SU-DHL-6 (cell line): Measurements from ENCODE around the gene MROH7.

ENCODE experiments used
- H2AFZ ChIP-seq: fragments of 200-600 bp; sonication (generic); 2 replicates; pipeline ENCODE4 v1.6.1; 2014; ENCODE audit warnings: low read depth, mild to moderate bottlenecking, moderate library complexity, mixed read lengths, antibody characterized with exemption, low read length; ENCODE audit not compliant: severe bottlenecking
- H3F3A ChIP-seq: fragments of 200-600 bp; shearing (Covaris generic); 2 replicates; pipeline ENCODE4 v1.6.0; 2016; ENCODE audit warnings: antibody characterized with exemption, mild to moderate bottlenecking; ENCODE audit not compliant: insufficient read depth
- H3K27ac ChIP-seq: fragments of 200-600 bp; sonication (generic); 2 replicates; pipeline ENCODE4 v1.5.1; 2016; ENCODE audit warnings: low read depth, mild to moderate bottlenecking, low read length, moderate library complexity, mixed read lengths
- H3K27me3 ChIP-seq: fragments of 200-600 bp; sonication (generic), shearing (Covaris generic); 2 replicates; pipeline ENCODE4 v1.6.0; 2014; ENCODE audit warnings: mild to moderate bottlenecking, low read length
- H3K36me3 ChIP-seq: fragments of 200-600 bp; sonication (generic); 2 replicates; pipeline ENCODE4 v1.6.1; 2014; ENCODE audit warnings: mild to moderate bottlenecking, low read length, mixed read lengths
- H3K4me2 ChIP-seq: fragments of 300-600, 200-600 bp; shearing (Covaris generic), sonication (generic); 2 replicates; pipeline ENCODE4 v1.6.0; 2014; ENCODE audit warnings: low read length, low read depth, mild to moderate bottlenecking; ENCODE audit not compliant: poor library complexity, severe bottlenecking
- H3K4me3 ChIP-seq: fragments of 200-600 bp; sonication (generic); 2 replicates; pipeline ENCODE4 v1.5.1; 2014; ENCODE audit warnings: antibody characterized with exemption, low read length, mild to moderate bottlenecking, mixed read lengths; ENCODE audit not compliant: insufficient read depth, poor library complexity, severe bottlenecking
- H3K79me2 ChIP-seq: fragments of 200-600 bp; sonication (generic); 2 replicates; pipeline ENCODE4 v1.6.1; 2014; ENCODE audit warnings: mild to moderate bottlenecking, low read length, moderate library complexity; ENCODE audit not compliant: insufficient read depth
- H3K9ac ChIP-seq: fragments of 200-600 bp; sonication (generic); 2 replicates; pipeline ENCODE4 v1.7.0; 2014; ENCODE audit warnings: mild to moderate bottlenecking, low read length
- H3K9me2 ChIP-seq: fragments of 200-600 bp; sonication (generic); replicated peaks from 2 replicates; pipeline ENCODE4 v1.6.1; 2014; ENCODE audit warnings: low read length; ENCODE audit not compliant: insufficient read depth
- H3K9me3 ChIP-seq: fragments of 200-600 bp; sonication (generic); 2 replicates; pipeline ENCODE4 v1.6.1; 2014; ENCODE audit warnings: low read length, mixed read lengths; ENCODE audit not compliant: insufficient read depth
- H4K20me1 ChIP-seq: fragments of 200-600 bp; sonication (generic); 2 replicates; pipeline ENCODE4 v1.6.1; 2014; ENCODE audit warnings: low read depth, mild to moderate bottlenecking, antibody characterized with exemption, low read length, moderate library complexity, mixed read lengths
- EZH2phosphoT487 ChIP-seq: fragments of 200-600 bp; sonication (generic), shearing (Covaris generic); conservative IDR thresholded peaks from 2 replicates; pipeline ENCODE4 v1.6.1; 2018; ENCODE audit warnings: mild to moderate bottlenecking, antibody characterized with exemption, low read length, moderate library complexity, mixed read lengths
- TF ChIP-seq, protein P1 (sequence below): fragments of 200-600 bp; sonication (generic); IDR thresholded peaks from one replicate; pipeline ENCODE4 v1.5.1; 2017; ENCODE audit warnings: antibody characterized with exemption, mild to moderate bottlenecking, low read length, moderate library complexity; ENCODE audit not compliant: insufficient read depth, poor library complexity, severe bottlenecking

The MROH7 gene

DNA sequence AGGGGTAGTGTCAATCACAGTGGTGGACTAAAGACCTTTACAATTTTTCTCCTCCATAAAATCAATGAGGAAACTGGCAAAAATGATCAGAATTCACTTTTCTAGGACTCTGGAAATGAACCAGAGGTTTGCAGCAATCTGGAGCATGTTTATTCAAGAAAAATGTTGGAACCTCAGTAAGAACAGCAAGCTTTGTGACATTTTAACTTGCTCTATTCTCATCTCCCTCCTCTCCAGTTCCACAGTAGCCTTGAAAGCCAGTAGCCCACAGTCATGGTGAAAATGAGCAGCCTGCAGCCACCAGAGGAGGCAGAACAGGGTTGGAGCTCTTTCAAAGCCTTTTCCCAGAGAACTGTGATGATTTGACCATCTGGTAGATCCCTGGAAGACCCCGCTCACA lies 83.2 kb downstream of the MROH7 start:
- no peaks in the 10 kb centered on the region for H3K9me3 ChIP-seq
- H3K9me2 ChIP-seq: no peaks in the 10 kb centered on the region
- no peaks in the 10 kb centered on the region for H3K79me2 ChIP-seq
- TF ChIP-seq, protein P1, sequence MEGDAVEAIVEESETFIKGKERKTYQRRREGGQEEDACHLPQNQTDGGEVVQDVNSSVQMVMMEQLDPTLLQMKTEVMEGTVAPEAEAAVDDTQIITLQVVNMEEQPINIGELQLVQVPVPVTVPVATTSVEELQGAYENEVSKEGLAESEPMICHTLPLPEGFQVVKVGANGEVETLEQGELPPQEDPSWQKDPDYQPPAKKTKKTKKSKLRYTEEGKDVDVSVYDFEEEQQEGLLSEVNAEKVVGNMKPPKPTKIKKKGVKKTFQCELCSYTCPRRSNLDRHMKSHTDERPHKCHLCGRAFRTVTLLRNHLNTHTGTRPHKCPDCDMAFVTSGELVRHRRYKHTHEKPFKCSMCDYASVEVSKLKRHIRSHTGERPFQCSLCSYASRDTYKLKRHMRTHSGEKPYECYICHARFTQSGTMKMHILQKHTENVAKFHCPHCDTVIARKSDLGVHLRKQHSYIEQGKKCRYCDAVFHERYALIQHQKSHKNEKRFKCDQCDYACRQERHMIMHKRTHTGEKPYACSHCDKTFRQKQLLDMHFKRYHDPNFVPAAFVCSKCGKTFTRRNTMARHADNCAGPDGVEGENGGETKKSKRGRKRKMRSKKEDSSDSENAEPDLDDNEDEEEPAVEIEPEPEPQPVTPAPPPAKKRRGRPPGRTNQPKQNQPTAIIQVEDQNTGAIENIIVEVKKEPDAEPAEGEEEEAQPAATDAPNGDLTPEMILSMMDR: no peak
- no peak for TF ChIP-seq EZH2phosphoT487
- 0 out of 2 replicates have a peak, but pooled peaks cover 5% of the 10 kb centered on the region for H3F3A ChIP-seq
- peaks cover 39% of the 10 kb centered on the region; the same call in 1 of the 2 replicates for H3K36me3 ChIP-seq
- H3K27me3 ChIP-seq: no peaks in the 10 kb centered on the region
- H4K20me1 ChIP-seq: no peaks in the 10 kb centered on the region
- no peak overlapping the region for H2AFZ ChIP-seq
- H3K9ac ChIP-seq: no peak overlapping the region
- H3K27ac ChIP-seq: no peak overlapping the region
- H3K4me3 ChIP-seq: no peak overlapping the region
- H3K4me2 ChIP-seq: no peak overlapping the region

- H3K27ac ChIP-seq: no peak overlapping the region
- no peaks in the 10 kb centered on the region for H3K9me3 ChIP-seq
- 0 out of 2 replicates have a peak, but pooled peaks cover 5% of the 10 kb centered on the region for H3F3A ChIP-seq
- H3K36me3 ChIP-seq: peaks cover 28% of the 10 kb centered on the region; the same call in 1 of the 2 replicates
- no peak for TF ChIP-seq EZH2phosphoT487
- TF ChIP-seq, protein P1: no peak
- H3K9me2 ChIP-seq: no peaks in the 10 kb centered on the region
- H4K20me1 ChIP-seq: no peaks in the 10 kb centered on the region
- H3K79me2 ChIP-seq: no peaks in the 10 kb centered on the region
- no peak overlapping the region for H3K9ac ChIP-seq
- no peak overlapping the region for H2AFZ ChIP-seq
- H3K4me2 ChIP-seq: no peak overlapping the region
- H3K27me3 ChIP-seq: no peaks in the 10 kb centered on the region
- no peak overlapping the region for H3K4me3 ChIP-seq
Observed at GRCh38 chr1:54728027-54728426, 86.4 kb downstream of the MROH7 start.

- Histone ChIP-seq H3K9me3 (no peaks in the 10 kb centered on the region), H3K4me3 (no peak overlapping the region), H3K36me3 (peaks cover 5% of the 10 kb centered on the region; the same call in 1 of the 2 replicates), H3K9ac (no peak overlapping the region), H3F3A (no peaks in the 10 kb centered on the region), H3K27ac (no peak overlapping the region), H2AFZ (no peak overlapping the region), H3K9me2 (no peaks in the 10 kb centered on the region), H3K4me2 (no peak overlapping the region), H4K20me1 (no peaks in the 10 kb centered on the region), H3K79me2 (no peaks in the 10 kb centered on the region), H3K27me3 (no peaks in the 10 kb centered on the region)
- TF ChIP-seq, protein P1: no peak
- no peak for TF ChIP-seq EZH2phosphoT487
Observed at GRCh38 chr1:54736685-54737084, 95.1 kb downstream of the MROH7 start.
